ENCODE measurements around the gene LYST.

The LYST gene

GRCh38 chr1:235708390-235708962 is 158.2 kb downstream of the LYST start:
- no peak for DNase-seq

GRCh38 chr1:235703506-235703905 is 163.2 kb downstream of the LYST start:
- no peak for DNase-seq

- no peak for DNase-seq
These were observed 164.3 kb downstream of the LYST start for GRCh38 chr1:235702412-235702811.

- peak in 1 of 2 donors; percentile 16 for DNase-seq
These were observed 169.2 kb downstream of the LYST start for GRCh38 chr1:235697508-235697907.

GRCh38 chr1:235689356-235689755 is 177.3 kb downstream of the LYST start:
- DNase-seq = no peak

- DNase-seq = no peak
These were observed 178.6 kb downstream of the LYST start for GRCh38 chr1:235688096-235688495.

GRCh38 chr1:235683653-235684052 is 183.1 kb downstream of the LYST start:
- DNase-seq = no peak

- DNase-seq = no peak
These were observed 184.5 kb downstream of the LYST start for GRCh38 chr1:235682216-235682615.

- no peak for DNase-seq
These were observed 187.1 kb downstream of the LYST start for GRCh38 chr1:235679644-235680043.

GRCh38 chr1:235679005-235679404 is 187.7 kb downstream of the LYST start:
- no peak for DNase-seq

- no peak for DNase-seq
These were observed 191.4 kb downstream of the LYST start for GRCh38 chr1:235675152-235675890.

- no peak for DNase-seq
These were observed 192.7 kb downstream of the LYST start for GRCh38 chr1:235673981-235674380.

- DNase-seq = no peak
These were observed 194.7 kb downstream of the LYST start for GRCh38 chr1:235671992-235672391.

GRCh38 chr1:235670157-235670776 is 196.4 kb downstream of the LYST start:
- DNase-seq = no peak

GRCh38 chr1:235669277-235669676 is 197.4 kb downstream of the LYST start:
- DNase-seq = no peak

GRCh38 chr1:235663628-235664027 is 203.1 kb downstream of the LYST start:
- no peak for DNase-seq

- DNase-seq = no peak
These were observed 205.1 kb downstream of the LYST start for GRCh38 chr1:235661568-235661967.

- no peak for DNase-seq
These were observed 207.4 kb downstream of the LYST start for GRCh38 chr1:235659186-235659771.

- no peak for DNase-seq
These were observed 208.8 kb downstream of the LYST start for GRCh38 chr1:235657747-235658526.

- no peak for DNase-seq
These were observed 209.4 kb downstream of the LYST start for GRCh38 chr1:235657269-235657668.

- no peak for DNase-seq
These were observed 214.3 kb downstream of the LYST start for GRCh38 chr1:235652364-235652763.

GRCh38 chr1:235651170-235651806 is 215.4 kb downstream of the LYST start:
- no peak for DNase-seq
